Renal cortical epithelial cell (primary cell): ENCODE results near the gene CHEK2. TPM values are rescaled to one million over a fixed set of nuclear protein-coding genes. Genes with fewer than 3 reads are reported as not detected.
A peak's percentile ranks its signal among the peaks of the same experiment; 100 is the strongest.
"Not testable (repeated sequence)": the region's sequence is repeated elsewhere in the genome, so short reads cannot be mapped to it uniquely, and the experiment has no call there.

ENCODE experiments used
- DNase-seq: peaks from one replicate; pipeline ENCODE4 v3.0.0-alpha.2; 2011; ENCODE audit warnings: low read depth
- total RNA-seq: library from RNA; depleted of rRNA; stranded (reverse); fragments of >200 nt; gene quantifications from 2 replicates; pipeline ENCODE4 v1.2.3, GENCODE V29; 2014

Gene CHEK2
- 11.0 and 24.0 TPM in 2 replicates for total RNA-seq

GRCh38 chr22:28741785-28742561 is at the start of gene CHEK2, which contains the start of gene HSCB:
CHEK2 (minus strand) TSS chr22:28741820; CDS start chr22:28734721, 7,099 bp downstream.
HSCB (plus strand) TSS chr22:28742039; CDS start chr22:28742096, 57 bp downstream.
- DNase-seq, result peak; percentile 98

- DNase-seq, result no peak
Observed at GRCh38 chr22:28791124-28791523, 49.5 kb upstream of the CHEK2 start.

- DNase-seq, result no peak
Observed at GRCh38 chr22:28788601-28789000, 47.0 kb upstream of the CHEK2 start.

- peak; percentile 84 for DNase-seq
Observed at GRCh38 chr22:28783786-28784671, 42.4 kb upstream of the CHEK2 start.

GRCh38 chr22:28780296-28780695 is 38.7 kb upstream of the CHEK2 start:
- no peak for DNase-seq

GRCh38 chr22:28779833-28780232 is 38.2 kb upstream of the CHEK2 start:
- DNase-seq, result no peak

GRCh38 chr22:28774378-28774777 is 32.8 kb upstream of the CHEK2 start:
- no peak for DNase-seq

- peak; percentile 80 for DNase-seq
Observed at GRCh38 chr22:28773461-28773867, 31.8 kb upstream of the CHEK2 start.

GRCh38 chr22:28772633-28773460 is 31.2 kb upstream of the CHEK2 start, which contains the start of gene CCDC117:
CCDC117 (plus strand) TSS chr22:28772695; CDS start chr22:28772850, 155 bp downstream.
- peak; percentile 92 for DNase-seq

- no peak for DNase-seq
Observed at GRCh38 chr22:28771195-28771791, 29.7 kb upstream of the CHEK2 start.

GRCh38 chr22:28769394-28770085 is 27.9 kb upstream of the CHEK2 start:
- DNase-seq, result no peak

GRCh38 chr22:28768701-28769393 is 27.2 kb upstream of the CHEK2 start:
- DNase-seq, result no peak

- DNase-seq, result no peak
Observed at GRCh38 chr22:28766628-28767027, 25.0 kb upstream of the CHEK2 start.

GRCh38 chr22:28762000-28762399 is 20.4 kb upstream of the CHEK2 start:
- DNase-seq, result not testable (repeated sequence)

GRCh38 chr22:28761449-28761755 is 19.8 kb upstream of the CHEK2 start:
- DNase-seq, result no peak

GRCh38 chr22:28759861-28760560 is 18.4 kb upstream of the CHEK2 start:
- DNase-seq, result peak; percentile 86

GRCh38 chr22:28754512-28754911 is 12.9 kb upstream of the CHEK2 start:
- DNase-seq, result not testable (repeated sequence)

GRCh38 chr22:28750471-28750881 is 8.9 kb upstream of the CHEK2 start:
- no peak for DNase-seq

- no peak for DNase-seq
Observed at GRCh38 chr22:28743852-28744251, 2.2 kb upstream of the CHEK2 start.
